Fibroblast of skin of right biceps (primary cell): ENCODE results near the gene EML5.

Experiments used
- DNase-seq: peaks from one replicate; pipeline ENCODE4 v3.0.0-alpha.2; 2013

Gene EML5

DNA sequence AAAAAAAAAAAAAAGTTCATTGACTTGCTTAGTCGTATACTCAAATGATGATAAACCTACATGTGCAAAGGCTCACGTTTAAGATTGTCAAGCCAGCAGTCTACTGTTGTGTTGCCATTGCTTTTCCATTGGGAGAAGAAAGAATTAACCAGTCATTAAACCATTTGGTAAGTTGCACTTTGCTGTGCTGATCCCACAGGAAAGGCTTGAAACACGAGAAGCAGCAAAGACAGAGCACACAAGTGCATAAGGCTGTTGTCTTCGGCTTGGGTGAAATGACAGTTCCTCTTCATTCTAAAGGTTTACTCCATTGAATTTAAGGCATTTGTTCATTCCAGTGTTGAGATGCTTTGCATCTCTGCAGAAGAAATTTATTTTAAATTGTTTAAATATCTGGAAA lies 179.8 kb downstream of the EML5 start:
- no peak for DNase-seq

GRCh38 chr14:88611878-88612277 lies 180.9 kb downstream of the EML5 start:
- no peak for DNase-seq

- DNase-seq, result no peak
Observed at GRCh38 chr14:88607829-88608228, 184.9 kb downstream of the EML5 start.

- no peak for DNase-seq
Observed at GRCh38 chr14:88605594-88605993, 187.2 kb downstream of the EML5 start.

DNA sequence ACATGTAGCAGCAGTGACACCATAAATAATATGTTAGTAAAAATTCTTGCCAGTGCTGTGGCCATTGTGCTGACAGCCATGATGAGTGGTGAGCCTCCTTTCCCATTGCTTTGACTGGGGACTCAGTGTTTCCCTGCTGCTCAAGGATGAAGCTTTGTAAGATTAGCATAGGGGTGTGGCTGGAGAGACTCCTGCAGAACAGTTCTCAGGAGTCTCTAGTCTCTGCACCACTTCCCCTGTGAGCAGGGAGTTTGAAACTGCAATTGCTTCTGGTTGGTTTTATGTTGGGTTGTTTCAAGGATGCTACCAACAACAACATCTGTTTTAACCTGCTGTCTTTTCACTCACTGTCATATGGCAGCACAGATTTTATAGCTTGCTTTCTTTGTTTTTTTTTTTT lies 188.5 kb downstream of the EML5 start:
- DNase-seq, result no peak

DNA sequence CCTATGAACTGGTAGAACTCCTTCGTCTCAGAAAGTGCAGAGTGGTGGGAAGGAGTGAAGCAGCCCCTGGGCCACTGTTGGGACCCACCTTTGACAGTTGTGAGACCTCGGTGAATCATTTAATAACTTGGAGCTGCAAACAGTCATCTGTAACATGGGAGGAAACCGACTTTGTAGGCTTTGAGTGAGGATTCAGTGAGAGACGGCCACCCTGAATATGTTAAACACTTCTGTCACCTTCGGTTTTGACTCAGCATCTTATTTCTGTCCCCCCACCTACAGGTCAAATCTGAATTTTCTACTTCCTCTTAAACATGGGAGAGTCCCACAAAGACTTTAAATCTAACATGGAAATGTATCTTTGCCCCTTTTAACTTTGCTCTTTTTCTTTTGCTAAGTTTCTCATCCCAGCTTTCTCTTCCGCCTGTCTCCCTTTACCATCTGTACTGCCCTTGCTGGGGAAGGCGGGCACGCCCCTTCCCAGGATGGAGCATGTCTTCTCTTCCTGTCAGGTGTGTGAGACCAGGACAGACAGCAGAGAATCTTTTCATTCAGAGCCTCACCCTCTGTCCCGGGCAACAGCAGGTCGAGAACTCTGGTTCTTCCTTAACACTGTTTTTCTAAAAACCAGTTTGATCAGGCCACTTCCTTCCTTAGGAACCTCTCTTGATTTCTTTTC lies 192.9 kb downstream of the EML5 start:
- DNase-seq, result no peak

DNA sequence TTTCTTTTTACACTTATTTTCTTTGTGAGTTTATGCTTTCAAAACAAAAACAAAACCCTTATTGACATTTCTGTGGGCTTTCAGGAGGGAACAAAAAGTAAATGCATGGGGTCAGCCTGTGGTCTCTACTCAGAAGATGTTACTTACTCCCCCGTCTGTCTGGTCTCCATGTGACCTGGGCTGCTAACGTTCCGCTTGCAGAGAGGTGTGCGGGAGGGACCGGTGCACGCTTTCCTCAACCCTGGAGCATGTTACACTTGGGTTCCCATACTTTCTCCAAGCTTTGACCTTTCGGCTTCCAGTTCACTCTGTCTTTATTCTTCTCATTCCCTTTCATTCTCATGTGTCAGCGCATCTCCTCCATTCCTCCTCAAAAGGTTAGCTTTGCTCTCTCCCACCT lies 193.4 kb downstream of the EML5 start:
- DNase-seq, result no peak

- DNase-seq, result no peak
Observed at GRCh38 chr14:88598097-88598675, 194.6 kb downstream of the EML5 start.

DNA sequence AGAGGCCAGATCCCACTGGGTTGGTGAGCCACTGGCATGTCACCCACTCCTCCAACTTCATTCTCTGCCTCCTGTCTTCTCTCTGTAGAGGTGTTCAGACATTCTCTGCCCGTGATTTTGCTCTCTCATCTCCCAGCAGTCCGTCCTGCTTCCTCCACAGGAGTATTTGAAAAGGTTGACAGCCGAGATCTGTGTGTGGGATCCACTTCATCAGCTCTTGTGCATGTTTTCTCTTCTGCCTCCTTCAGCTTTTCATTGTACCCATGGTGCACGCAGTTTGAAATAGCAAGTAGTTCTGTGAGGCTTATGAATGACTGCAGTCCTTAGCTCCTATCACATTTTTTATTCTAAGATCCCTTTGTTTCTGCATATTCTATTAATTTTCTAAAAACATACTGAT lies 195.2 kb downstream of the EML5 start:
- no peak for DNase-seq

GRCh38 chr14:88597038-88597437 lies 195.7 kb downstream of the EML5 start:
- DNase-seq, result no peak

DNA sequence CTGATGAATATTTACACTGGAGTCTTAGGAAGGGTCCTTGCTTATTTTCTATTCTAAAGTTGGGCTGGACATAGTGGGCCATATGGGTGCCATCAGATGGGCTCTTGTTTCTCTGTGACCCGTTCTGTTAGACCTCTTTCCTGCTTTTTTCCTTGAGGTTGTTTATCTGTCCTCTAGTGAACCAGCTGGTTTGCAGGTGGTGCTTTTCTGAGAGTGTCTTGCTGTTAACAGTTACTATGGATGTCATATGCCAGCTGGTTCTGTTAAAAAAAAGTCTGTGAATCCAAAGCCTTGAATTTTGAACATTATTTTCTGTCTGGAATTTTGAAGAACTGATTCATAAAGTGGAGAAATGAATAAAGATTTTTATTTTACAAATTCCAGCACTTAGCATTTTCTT lies 200.7 kb downstream of the EML5 start:
- DNase-seq, result no peak

GRCh38 chr14:88590173-88590572 lies 202.6 kb downstream of the EML5 start:
- DNase-seq, result no peak

DNA sequence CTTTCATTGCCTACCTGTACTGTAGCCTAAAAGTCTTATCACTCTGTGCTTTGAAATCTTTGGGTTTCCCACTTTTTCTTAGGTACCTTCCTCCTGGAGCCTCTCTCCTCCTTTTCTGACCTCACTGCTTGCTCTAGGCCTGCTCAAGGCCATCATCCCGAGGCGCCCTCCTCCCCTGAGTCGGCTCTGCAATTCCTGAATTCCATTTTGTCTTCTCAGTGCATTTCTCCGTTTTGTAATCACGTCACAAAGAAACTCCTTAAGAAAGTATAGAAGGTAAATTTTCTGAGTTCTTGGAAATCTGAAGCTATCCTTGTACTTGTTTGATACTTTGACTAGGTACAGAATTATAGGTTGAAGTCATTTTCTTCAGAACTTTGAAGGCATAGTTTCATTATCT lies 204.7 kb downstream of the EML5 start:
- DNase-seq, result no peak

DNA sequence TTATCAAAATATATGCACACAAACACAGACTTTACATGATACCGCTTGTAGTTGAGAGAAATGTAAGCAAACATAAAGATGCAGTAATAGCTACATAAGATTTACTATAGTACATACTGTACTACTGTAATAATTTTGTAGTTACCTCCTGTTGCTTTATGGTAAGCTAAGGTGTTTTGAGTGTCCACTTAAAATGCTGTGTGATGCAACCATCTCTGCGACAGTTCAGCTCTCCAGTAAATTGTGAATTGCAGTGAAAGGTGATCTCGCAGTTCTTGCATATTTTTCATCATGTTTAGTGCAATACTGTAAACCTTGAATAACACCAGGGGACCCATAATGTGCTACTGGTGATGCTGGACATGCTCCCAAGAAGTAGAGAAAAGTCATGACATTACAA lies 208.3 kb downstream of the EML5 start:
- DNase-seq, result no peak

- no peak for DNase-seq
Observed at GRCh38 chr14:88576222-88576621, 216.5 kb downstream of the EML5 start.

GRCh38 chr14:88572117-88572516 lies 220.6 kb downstream of the EML5 start:
- no peak for DNase-seq

DNA sequence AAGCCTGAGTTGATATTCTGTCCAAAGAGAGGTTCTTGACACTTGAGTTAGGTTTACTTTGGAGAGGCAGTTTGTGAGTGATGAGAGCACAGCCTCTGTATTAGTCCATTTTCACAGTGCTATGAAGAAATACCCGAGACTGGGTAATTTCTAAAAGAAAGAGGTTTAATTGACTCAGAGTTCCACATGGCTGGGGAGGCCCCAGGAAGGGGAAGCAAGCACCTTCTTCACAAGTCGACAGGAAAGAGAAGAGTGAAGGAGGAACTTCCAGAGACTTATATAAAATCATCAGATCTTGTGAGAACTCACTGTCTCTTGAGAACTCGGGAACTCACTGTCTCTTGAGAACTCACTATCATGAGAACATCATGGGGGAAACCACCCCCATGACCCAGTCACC lies 224.6 kb downstream of the EML5 start:
- no peak for DNase-seq

DNA sequence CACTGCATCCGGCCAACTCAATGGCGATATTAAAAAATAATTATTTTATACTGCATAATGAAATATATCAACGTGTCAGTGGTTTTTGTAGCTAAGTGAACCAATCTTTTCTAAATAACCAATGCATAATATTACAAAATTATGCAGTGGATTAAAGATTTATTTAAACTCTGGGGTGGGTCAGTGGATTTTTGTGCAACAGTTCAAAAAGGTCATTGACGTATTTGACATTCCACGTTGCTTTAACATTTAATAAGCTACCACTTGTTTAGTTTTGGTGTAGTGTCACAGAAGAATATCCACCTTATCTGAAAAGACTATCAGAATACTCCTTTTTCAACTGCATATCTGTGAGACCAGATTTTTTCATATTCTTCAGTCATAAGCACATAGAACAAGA lies 227.3 kb downstream of the EML5 start:
- no peak for DNase-seq

GRCh38 chr14:88563845-88564244 lies 228.9 kb downstream of the EML5 start:
- no peak for DNase-seq

DNA sequence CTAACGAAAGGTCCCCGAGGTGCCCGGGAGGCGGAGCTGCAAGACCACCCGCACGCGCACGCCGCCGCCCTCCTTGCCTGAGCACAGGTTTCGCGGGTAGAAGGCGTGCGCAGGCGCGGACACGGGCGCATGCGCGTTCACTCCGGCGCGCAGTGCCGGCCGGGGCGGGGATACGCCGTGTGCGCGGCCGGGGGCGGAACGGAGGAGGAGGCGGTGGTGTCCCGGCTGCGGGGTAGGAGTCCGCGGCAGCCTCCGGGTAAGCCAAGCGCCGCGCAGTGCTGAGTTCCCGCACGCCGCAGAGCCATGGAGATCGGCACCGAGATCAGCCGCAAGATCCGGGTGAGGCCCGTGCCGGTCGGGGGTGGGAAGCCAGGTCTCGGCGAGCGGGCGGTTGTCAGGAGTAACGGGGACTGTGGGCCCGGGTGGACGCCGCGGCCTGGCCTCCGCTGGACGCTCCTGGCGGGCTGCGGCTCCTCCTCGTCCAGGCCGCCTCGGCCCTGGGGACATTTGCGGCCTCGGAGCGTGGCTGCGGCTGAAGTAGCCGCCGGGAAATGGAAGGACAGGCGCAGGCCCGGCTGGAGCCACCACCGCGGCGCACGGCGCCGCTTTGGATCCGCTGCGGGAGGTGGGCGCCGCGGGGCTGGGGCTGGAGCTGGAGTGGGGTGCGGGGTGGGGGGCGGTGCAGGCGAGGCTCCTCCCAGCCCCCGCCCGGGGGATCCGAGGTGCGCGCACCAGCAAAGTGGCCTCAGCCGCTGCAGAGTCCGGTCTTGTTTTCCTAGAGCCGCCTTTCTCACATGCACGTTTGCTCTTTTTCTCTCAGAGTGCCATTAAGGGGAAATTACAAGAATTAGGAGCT lies 229.7 kb downstream of the EML5 start, which contains the start of gene ZC3H14:
Gene ZC3H14, plus strand, starts transcription at position 207 of the 856 bp plus-strand sequence. Its CDS starts 97 bp downstream, at position 304.
- DNase-seq, result peak; percentile 89

DNA sequence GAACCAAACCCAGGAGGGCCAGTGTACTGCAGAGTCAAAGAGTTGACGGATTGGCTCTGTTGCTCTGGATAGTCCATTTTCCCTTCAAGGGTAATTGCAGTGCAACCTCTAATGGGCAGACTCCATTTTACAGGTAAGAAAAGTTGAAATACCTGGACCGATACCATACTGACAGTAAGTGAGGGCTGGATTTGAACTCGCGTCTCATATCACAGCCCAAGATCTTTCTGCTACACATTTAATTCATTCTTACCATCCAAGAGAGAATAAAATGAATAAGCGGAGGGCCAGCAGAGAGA lies 230.3 kb downstream of the EML5 start:
- DNase-seq, result no peak
